Upper lobe of left lung (tissue), 6 donors: ENCODE results near the gene TRIM9. TPM values are rescaled to one million over a fixed set of nuclear protein-coding genes. Genes with fewer than 3 reads are reported as not detected.

ENCODE experiments used
- ATAC-seq, 2 donors: fragments of 200-7000 bp; cut with Tn5 transposase; one replicate each; pipeline ENCODE4 v1.9.1; 2022; ENCODE audit warnings: mild to moderate bottlenecking in 2 of 2, moderate library complexity in 2 of 2; ENCODE audit not compliant: low FRiP score in 2 of 2
- DNase-seq, 2 donors: peaks; one replicate each; pipeline ENCODE4 v3.0.0-alpha.2; 2019 to 2020
- H3K27ac ChIP-seq, 4 donors: fragments of 200-600 bp; sonication (generic); one replicate each; pipeline ENCODE4 v1.5.1; 2016 to 2019
- H3K27me3 ChIP-seq, 4 donors: fragments of 200-600 bp; sonication (generic); one replicate each; pipeline ENCODE4 v1.5.1; 2017 to 2019
- H3K36me3 ChIP-seq, 4 donors: fragments of 200-600 bp; sonication (generic); one replicate each; pipeline ENCODE4 v1.5.1; 2016 to 2019
- H3K4me1 ChIP-seq, 4 donors: fragments of 200-600 bp; sonication (generic); one replicate each; pipeline ENCODE4 v1.5.1; 2018 to 2019
- H3K4me3 ChIP-seq, 4 donors: fragments of 200-600 bp; sonication (generic); one replicate each; pipeline ENCODE4 v1.5.1; 2017 to 2019; ENCODE audit warnings: mild to moderate bottlenecking in 2 of 4, moderate library complexity in 1 of 4
- H3K9me3 ChIP-seq, 4 donors: fragments of 200-600 bp; sonication (generic); one replicate each; pipeline ENCODE4 v1.5.1; 2018 to 2019
- EP300 ChIP-seq, 4 donors: sonication (generic); formaldehyde crosslinking; IDR thresholded peaks; one replicate each; pipeline ENCODE4 v1.5.1; 2017; ENCODE audit warnings: antibody characterized with exemption in 4 of 4, control low read depth in 2 of 4
- POLR2A ChIP-seq, 4 donors: fragments of 450-650 bp; IDR thresholded peaks; one replicate each; pipeline ENCODE4 v1.5.1; 2016 to 2017; ENCODE audit warnings: antibody characterized with exemption in 4 of 4, mild to moderate bottlenecking in 2 of 4
- POLR2AphosphoS5 ChIP-seq, 2 donors: sonication (generic); formaldehyde crosslinking; IDR thresholded peaks; one replicate each; pipeline ENCODE4 v1.5.1; 2017; ENCODE audit warnings: antibody characterized with exemption in 2 of 2
- WGBS, 2 donors: methylation state at CpG; one replicate each; pipeline ENCODE4 v1.1.5; 2017 to 2018; 5-methylcytosine and 5-hydroxymethylcytosine counted together
- total RNA-seq, 6 donors: library from RNA; depleted of rRNA in 4 of 6; stranded (reverse); fragments of >200 nt in 4 of 6; gene quantifications; one replicate each; pipeline versions ENCODE4 v1.1.0 to v1.2.1, GENCODE V29; 2016 to 2021
- TF ChIP-seq, protein P1 (sequence below), 6 experiments: fragments of 450-650 bp in 4 of 6; fragments of 200-600 bp in 2 of 6; sonication (generic) in 2 of 6; IDR thresholded peaks; one replicate each; pipeline ENCODE4 v1.5.1; 2016 to 2019; ENCODE audit warnings: antibody characterized with exemption in 6 of 6
- donor health status: DM: no; HTN: no; CAD: no; lungs with moderate emphysema.
- donor health status: DM: no; HTN: yes; CAD: no; lungs with severe emphysema.

TRIM9 gene
- total RNA-seq, 6 donors from 2014 or later, result 0.30 to 3.1 (median 0.78) TPM

DNA sequence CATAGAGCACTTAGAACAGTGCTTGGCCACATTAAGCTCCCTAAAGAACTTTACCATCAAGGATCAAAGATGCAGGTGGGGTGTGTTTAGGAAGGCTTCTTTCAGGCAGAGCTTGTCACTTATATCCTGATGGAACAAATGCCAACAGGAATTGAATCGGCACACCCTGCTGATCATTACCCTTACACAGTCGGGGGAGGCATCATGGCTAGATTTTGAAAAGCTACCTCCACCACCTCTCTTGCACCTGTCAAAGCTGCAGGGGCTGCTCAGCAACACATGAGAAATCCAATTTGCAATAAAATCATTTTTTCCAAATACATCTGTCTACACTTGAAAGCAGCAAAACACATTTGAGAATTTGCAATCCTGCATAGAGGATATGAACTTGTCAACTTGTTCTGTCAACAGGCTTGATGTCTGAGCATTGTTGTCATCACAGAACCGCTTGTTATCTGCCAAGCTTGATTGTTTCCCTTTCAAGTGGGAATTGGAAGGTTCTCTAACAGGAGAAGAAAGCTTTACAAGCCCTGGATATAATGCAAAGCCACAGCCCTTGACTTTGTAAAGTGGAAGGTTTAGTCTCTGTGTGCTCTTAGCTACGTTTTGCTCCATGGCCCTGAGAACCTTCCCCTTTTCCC lies 24.6 kb upstream of the TRIM9 start:
- Histone ChIP-seq H3K36me3 (no peaks in the 10 kb centered on the region), H3K27ac (no peak overlapping the region), H3K9me3 (no peaks in the 10 kb centered on the region), H3K4me3 (no peak overlapping the region), H3K4me1 (no peaks in the 10 kb centered on the region), H3K27me3 (no peaks in the 10 kb centered on the region)
- DNase-seq (no peak), ATAC-seq (no peak)
- no peak for TF ChIP-seq POLR2AphosphoS5 (IDR thresholded peaks at IDR 0.05)
- TF ChIP-seq, protein P1, sequence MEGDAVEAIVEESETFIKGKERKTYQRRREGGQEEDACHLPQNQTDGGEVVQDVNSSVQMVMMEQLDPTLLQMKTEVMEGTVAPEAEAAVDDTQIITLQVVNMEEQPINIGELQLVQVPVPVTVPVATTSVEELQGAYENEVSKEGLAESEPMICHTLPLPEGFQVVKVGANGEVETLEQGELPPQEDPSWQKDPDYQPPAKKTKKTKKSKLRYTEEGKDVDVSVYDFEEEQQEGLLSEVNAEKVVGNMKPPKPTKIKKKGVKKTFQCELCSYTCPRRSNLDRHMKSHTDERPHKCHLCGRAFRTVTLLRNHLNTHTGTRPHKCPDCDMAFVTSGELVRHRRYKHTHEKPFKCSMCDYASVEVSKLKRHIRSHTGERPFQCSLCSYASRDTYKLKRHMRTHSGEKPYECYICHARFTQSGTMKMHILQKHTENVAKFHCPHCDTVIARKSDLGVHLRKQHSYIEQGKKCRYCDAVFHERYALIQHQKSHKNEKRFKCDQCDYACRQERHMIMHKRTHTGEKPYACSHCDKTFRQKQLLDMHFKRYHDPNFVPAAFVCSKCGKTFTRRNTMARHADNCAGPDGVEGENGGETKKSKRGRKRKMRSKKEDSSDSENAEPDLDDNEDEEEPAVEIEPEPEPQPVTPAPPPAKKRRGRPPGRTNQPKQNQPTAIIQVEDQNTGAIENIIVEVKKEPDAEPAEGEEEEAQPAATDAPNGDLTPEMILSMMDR (IDR thresholded peaks at IDR 0.05), result no peak
- no peak for TF ChIP-seq EP300 (IDR thresholded peaks at IDR 0.05)
- no peak for TF ChIP-seq POLR2A (IDR thresholded peaks at IDR 0.05)
- WGBS, 2 donors, result 48 to 75% methylated on average over 4 of the region's 4 CpGs

- Histone ChIP-seq H3K4me1 (no peaks in the 10 kb centered on the region), H3K9me3 (no peaks in the 10 kb centered on the region), H3K4me3 (no peak overlapping the region), H3K27me3 (no peaks in the 10 kb centered on the region), H3K27ac (no peak overlapping the region), H3K36me3 (no peaks in the 10 kb centered on the region)
- ATAC-seq, result no peak
- no peak for DNase-seq
- TF ChIP-seq POLR2AphosphoS5 (IDR thresholded peaks at IDR 0.05) (no peak), EP300 (IDR thresholded peaks at IDR 0.05) (no peak), POLR2A (IDR thresholded peaks at IDR 0.05) (no peak)
- TF ChIP-seq, protein P1 (IDR thresholded peaks at IDR 0.05), result no peak
Measured at GRCh38 chr14:51118993-51119392, 24.1 kb upstream of the TRIM9 start.

DNA sequence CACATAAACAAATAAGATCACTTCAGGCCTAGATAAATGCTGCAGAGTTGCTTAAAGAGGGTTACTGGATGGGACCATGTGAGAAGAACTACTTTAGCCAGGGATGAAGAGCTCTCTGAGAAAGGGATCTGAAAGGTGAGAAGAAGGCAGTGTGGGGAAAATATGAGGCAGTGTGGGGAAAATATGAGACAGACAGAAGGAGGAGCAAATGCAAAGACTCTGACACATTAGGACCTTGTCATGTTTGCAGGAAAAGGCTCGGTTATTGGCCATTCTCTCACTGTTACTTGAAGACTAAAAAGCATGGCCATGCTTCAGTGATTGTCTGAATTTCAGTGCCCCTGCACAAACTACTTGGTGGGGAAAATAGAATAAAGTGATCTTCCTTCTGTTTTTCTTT lies 22.7 kb upstream of the TRIM9 start:
- ATAC-seq, result no peak
- no peak overlapping the region for H3K4me3 ChIP-seq

DNA sequence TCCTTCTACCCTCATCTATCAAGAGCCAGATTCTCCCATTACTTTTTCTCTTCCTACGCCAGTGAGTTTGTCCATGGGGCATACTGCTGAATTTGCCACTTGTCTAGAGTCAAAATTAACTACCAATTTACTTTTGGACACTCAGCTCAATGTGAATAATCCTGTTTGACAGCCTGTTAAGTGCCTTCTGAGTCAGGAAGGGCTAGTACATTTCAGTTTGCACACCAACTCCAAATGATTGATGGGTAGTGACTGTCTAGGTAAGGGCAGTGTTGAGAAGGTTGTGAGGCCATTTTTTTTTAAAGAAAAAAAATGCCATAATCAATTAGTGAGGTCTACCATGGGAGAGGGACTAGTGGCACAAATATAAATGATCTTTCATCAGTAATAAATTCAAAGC lies 21.8 kb upstream of the TRIM9 start:
- TF ChIP-seq, protein P1 (IDR thresholded peaks at IDR 0.05), result no peak
- TF ChIP-seq POLR2A (IDR thresholded peaks at IDR 0.05) (no peak), POLR2AphosphoS5 (IDR thresholded peaks at IDR 0.05) (no peak), EP300 (IDR thresholded peaks at IDR 0.05) (no peak)
- DNase-seq (no peak), ATAC-seq (no peak)
- no peaks in the 10 kb centered on the region for H3K4me1 ChIP-seq
- no peaks in the 10 kb centered on the region for H3K27me3 ChIP-seq
- H3K27ac ChIP-seq, result no peak overlapping the region
- H3K36me3 ChIP-seq, result no peaks in the 10 kb centered on the region
- no peak overlapping the region for H3K4me3 ChIP-seq
- no peaks in the 10 kb centered on the region for H3K9me3 ChIP-seq
- 79 to 85% methylated on average over 1 of the region's 1 CpG for WGBS, 2 donors

More for the DNA sequence above, 22.7 kb upstream of the TRIM9 start:
- no peaks in the 10 kb centered on the region for H3K36me3 ChIP-seq
- 57 to 70% methylated on average over 1 of the region's 1 CpG for WGBS, 2 donors
- no peaks in the 10 kb centered on the region for H3K9me3 ChIP-seq
- no peak for TF ChIP-seq EP300 (IDR thresholded peaks at IDR 0.05)
- TF ChIP-seq POLR2A (IDR thresholded peaks at IDR 0.05), result no peak
- TF ChIP-seq, protein P1 (IDR thresholded peaks at IDR 0.05), result no peak
- no peak for TF ChIP-seq POLR2AphosphoS5 (IDR thresholded peaks at IDR 0.05)
- H3K4me1 ChIP-seq, result no peaks in the 10 kb centered on the region
- no peak overlapping the region for H3K27ac ChIP-seq
- no peaks in the 10 kb centered on the region for H3K27me3 ChIP-seq
- DNase-seq, result no peak

GRCh38 chr14:51109651-51110050 lies 14.7 kb upstream of the TRIM9 start:
- TF ChIP-seq, protein P1 (IDR thresholded peaks at IDR 0.05), result no peak
- TF ChIP-seq POLR2A (IDR thresholded peaks at IDR 0.05) (no peak), POLR2AphosphoS5 (IDR thresholded peaks at IDR 0.05) (no peak), EP300 (IDR thresholded peaks at IDR 0.05) (no peak)
- DNase-seq, result no peak
- H3K4me3 ChIP-seq, result no peak overlapping the region
- no peaks in the 10 kb centered on the region for H3K9me3 ChIP-seq
- H3K4me1 ChIP-seq, result no peaks in the 10 kb centered on the region
- no peak overlapping the region for H3K27ac ChIP-seq
- no peaks in the 10 kb centered on the region for H3K36me3 ChIP-seq
- H3K27me3 ChIP-seq, result no peaks in the 10 kb centered on the region
- 50 to 64% methylated on average over 3 of the region's 3 CpGs for WGBS, 2 donors
- no peak for ATAC-seq
